DOHH2 (cell line): ENCODE results near the gene ZNF2.

Source experiments
- H3F3A ChIP-seq: fragments of 200-600 bp; sonication (generic), shearing (Covaris generic); 2 replicates; pipeline ENCODE4 v1.6.0; 2016; ENCODE audit warnings: antibody characterized with exemption, mild to moderate bottlenecking; ENCODE audit not compliant: control insufficient read depth, insufficient read depth
- H3K27ac ChIP-seq: fragments of 200-600 bp; sonication (generic); 2 replicates; pipeline ENCODE4 v1.5.1; 2014; ENCODE audit warnings: low read depth, mild to moderate bottlenecking, low read length, moderate library complexity
- H3K27me3 ChIP-seq: fragments of 200-600 bp; sonication (generic); 2 replicates; pipeline ENCODE4 v1.6.1; 2014; ENCODE audit warnings: mild to moderate bottlenecking, low read length, mixed read lengths; ENCODE audit not compliant: control insufficient read depth
- H3K36me3 ChIP-seq: fragments of 200-600 bp; sonication (generic); 2 replicates; pipeline ENCODE4 v1.6.1; 2014; ENCODE audit warnings: mild to moderate bottlenecking, low read length, moderate library complexity, mixed read lengths; ENCODE audit not compliant: control insufficient read depth
- H3K4me1 ChIP-seq: fragments of 200-600 bp; sonication (generic); 2 replicates; pipeline ENCODE4 v1.6.1; 2014; ENCODE audit warnings: mild to moderate bottlenecking, low read length, mixed read lengths; ENCODE audit not compliant: control insufficient read depth
- H3K4me2 ChIP-seq: fragments of 200-600 bp; sonication (generic); 2 replicates; pipeline ENCODE4 v1.6.0; 2014; ENCODE audit warnings: mild to moderate bottlenecking, low read length, moderate library complexity
- H3K4me3 ChIP-seq: fragments of 200-600 bp; sonication (generic); 2 replicates; pipeline ENCODE4 v1.5.1; 2014; ENCODE audit warnings: mild to moderate bottlenecking, low read length, mixed read lengths
- H3K79me2 ChIP-seq: fragments of 200-600 bp; sonication (generic); 2 replicates; pipeline ENCODE4 v1.6.1; 2014; ENCODE audit warnings: mild to moderate bottlenecking, low read length, mixed read lengths; ENCODE audit not compliant: control insufficient read depth
- H3K9me2 ChIP-seq: fragments of 200-600 bp; sonication (generic); replicated peaks from 2 replicates; pipeline ENCODE4 v1.6.1; 2014; ENCODE audit warnings: mild to moderate bottlenecking, low read length, mixed read lengths; ENCODE audit not compliant: control insufficient read depth
- H3K9me3 ChIP-seq: fragments of 200-600 bp; sonication (generic); 2 replicates; pipeline ENCODE4 v1.6.1; 2014; ENCODE audit warnings: antibody characterized with exemption, low read length, mixed read lengths; ENCODE audit not compliant: control insufficient read depth, insufficient read depth
- H4K20me1 ChIP-seq: fragments of 200-600 bp; sonication (generic); 2 replicates; pipeline ENCODE4 v1.6.0; 2014; ENCODE audit warnings: low read depth, mild to moderate bottlenecking, antibody characterized with exemption, low read length, moderate library complexity; ENCODE audit not compliant: control insufficient read depth, insufficient read depth
- EZH2phosphoT487 ChIP-seq: fragments of 200-600 bp; sonication (generic); IDR thresholded peaks from 2 replicates; pipeline ENCODE4 v1.6.1; 2017; ENCODE audit warnings: borderline replicate concordance, mild to moderate bottlenecking, antibody characterized with exemption, low read length, moderate library complexity, mixed read lengths
- TF ChIP-seq, protein P1 (sequence below): fragments of 200-600 bp; sonication (generic); IDR thresholded peaks from one replicate; pipeline ENCODE4 v1.5.1; 2014; ENCODE audit warnings: antibody characterized with exemption, mild to moderate bottlenecking, low read depth, low read length; ENCODE audit not compliant: poor library complexity, severe bottlenecking

ZNF2 gene

DNA sequence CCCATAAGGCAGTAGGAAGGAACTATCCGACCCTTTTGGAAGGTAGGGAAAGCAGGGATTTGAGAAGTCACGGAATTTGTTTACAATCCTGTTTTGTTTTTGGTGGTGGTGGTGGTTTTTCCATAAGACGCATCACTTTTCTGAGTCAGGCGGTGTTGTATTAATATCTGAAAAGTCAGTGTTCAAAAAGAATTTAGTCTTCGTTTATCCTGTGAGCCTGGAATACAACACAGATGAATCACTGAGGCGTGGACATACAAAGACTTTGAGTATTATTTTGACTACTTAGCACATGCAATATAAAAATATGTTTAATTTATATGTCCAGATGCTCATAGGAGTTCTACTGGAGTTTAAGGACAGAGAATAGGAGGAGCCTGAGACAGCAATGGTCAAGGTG lies 42.5 kb downstream of the ZNF2 start:
- Histone ChIP-seq H3K4me1 (peaks cover 14% of the 10 kb centered on the region), H3K9me3 (peaks cover 17% of the 10 kb centered on the region; the same call in 1 of the 2 replicates), H3K79me2 (no peaks in the 10 kb centered on the region; the same call in 1 of the 2 replicates), H3K27ac (no peak overlapping the region), H3K27me3 (no peaks in the 10 kb centered on the region), H4K20me1 (no peaks in the 10 kb centered on the region), H3K36me3 (peaks cover 15% of the 10 kb centered on the region), H3K4me2 (peak overlapping the region; percentile 71), H3K9me2 (no peaks in the 10 kb centered on the region), H3K4me3 (peak overlapping the region; percentile 89), H3F3A (no peaks in the 10 kb centered on the region)
- TF ChIP-seq, protein P1, sequence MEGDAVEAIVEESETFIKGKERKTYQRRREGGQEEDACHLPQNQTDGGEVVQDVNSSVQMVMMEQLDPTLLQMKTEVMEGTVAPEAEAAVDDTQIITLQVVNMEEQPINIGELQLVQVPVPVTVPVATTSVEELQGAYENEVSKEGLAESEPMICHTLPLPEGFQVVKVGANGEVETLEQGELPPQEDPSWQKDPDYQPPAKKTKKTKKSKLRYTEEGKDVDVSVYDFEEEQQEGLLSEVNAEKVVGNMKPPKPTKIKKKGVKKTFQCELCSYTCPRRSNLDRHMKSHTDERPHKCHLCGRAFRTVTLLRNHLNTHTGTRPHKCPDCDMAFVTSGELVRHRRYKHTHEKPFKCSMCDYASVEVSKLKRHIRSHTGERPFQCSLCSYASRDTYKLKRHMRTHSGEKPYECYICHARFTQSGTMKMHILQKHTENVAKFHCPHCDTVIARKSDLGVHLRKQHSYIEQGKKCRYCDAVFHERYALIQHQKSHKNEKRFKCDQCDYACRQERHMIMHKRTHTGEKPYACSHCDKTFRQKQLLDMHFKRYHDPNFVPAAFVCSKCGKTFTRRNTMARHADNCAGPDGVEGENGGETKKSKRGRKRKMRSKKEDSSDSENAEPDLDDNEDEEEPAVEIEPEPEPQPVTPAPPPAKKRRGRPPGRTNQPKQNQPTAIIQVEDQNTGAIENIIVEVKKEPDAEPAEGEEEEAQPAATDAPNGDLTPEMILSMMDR: no peak
- TF ChIP-seq EZH2phosphoT487: no peak

DNA sequence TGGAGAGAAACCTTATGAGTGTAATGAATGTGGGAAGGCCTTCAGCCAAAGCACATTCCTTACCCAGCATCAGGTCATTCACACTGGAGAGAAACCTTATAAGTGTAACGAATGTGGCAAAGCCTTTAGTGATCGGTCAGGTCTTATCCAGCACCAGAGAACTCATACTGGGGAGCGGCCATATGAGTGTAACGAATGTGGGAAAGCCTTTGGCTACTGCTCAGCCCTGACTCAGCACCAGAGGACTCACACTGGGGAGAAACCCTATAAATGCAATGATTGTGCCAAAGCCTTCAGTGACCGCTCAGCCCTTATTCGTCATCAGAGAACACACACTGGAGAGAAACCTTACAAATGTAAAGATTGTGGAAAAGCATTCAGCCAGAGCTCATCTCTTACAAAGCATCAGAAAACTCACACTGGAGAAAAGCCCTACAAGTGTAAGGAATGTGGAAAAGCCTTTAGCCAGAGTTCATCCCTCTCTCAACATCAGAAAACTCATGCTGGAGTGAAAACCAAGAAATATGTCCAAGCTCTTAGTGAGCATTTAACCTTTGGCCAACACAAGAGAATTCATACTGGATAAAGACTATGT lies 49.5 kb downstream of the ZNF2 start:
- TF ChIP-seq, protein P1: no peak
- no peak for TF ChIP-seq EZH2phosphoT487
- Histone ChIP-seq H3K27ac (no peak overlapping the region), H4K20me1 (no peaks in the 10 kb centered on the region), H3F3A (no peaks in the 10 kb centered on the region), H3K36me3 (peaks cover 39% of the 10 kb centered on the region), H3K9me3 (peaks cover 62% of the 10 kb centered on the region), H3K27me3 (no peaks in the 10 kb centered on the region), H3K79me2 (no peaks in the 10 kb centered on the region), H3K4me3 (no peak overlapping the region), H3K9me2 (no peaks in the 10 kb centered on the region), H3K4me1 (no peaks in the 10 kb centered on the region), H3K4me2 (no peak overlapping the region)

DNA sequence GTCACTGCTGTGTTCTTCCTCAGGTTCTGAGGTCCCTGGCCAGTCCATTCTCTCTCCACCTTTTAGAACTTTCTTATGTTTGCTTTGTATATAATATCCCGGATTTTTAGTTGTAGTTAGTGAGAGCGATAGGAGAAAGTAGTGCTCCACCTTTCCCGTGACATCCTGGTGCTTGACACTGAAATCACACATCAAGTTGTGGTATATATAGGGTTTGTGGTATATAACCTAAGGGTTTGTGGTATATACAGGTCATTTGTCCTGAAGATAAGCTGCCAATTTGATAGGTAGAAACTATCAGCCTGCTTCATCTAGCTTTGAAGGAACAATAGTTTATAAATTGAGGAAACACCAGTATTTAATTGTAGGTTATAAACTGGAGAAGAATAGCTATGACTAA lies 54.8 kb downstream of the ZNF2 start:
- Histone ChIP-seq H3K4me1 (no peaks in the 10 kb centered on the region), H3F3A (no peaks in the 10 kb centered on the region), H3K9me3 (peaks cover 37% of the 10 kb centered on the region), H3K9me2 (no peaks in the 10 kb centered on the region), H3K36me3 (peaks cover under 1% of the 10 kb centered on the region), H3K27ac (no peak overlapping the region), H3K79me2 (no peaks in the 10 kb centered on the region), H4K20me1 (no peaks in the 10 kb centered on the region), H3K27me3 (no peaks in the 10 kb centered on the region), H3K4me3 (no peak overlapping the region), H3K4me2 (no peak overlapping the region)
- no peak for TF ChIP-seq EZH2phosphoT487
- TF ChIP-seq, protein P1: no peak
